ENCODE measurements around the gene KCNQ2. TPM values are rescaled to one million over a fixed set of nuclear protein-coding genes. Genes with fewer than 3 reads are reported as not detected.

KCNQ2 gene
- total RNA-seq, 2 donors from 2014 or later, result not detected

DNA sequence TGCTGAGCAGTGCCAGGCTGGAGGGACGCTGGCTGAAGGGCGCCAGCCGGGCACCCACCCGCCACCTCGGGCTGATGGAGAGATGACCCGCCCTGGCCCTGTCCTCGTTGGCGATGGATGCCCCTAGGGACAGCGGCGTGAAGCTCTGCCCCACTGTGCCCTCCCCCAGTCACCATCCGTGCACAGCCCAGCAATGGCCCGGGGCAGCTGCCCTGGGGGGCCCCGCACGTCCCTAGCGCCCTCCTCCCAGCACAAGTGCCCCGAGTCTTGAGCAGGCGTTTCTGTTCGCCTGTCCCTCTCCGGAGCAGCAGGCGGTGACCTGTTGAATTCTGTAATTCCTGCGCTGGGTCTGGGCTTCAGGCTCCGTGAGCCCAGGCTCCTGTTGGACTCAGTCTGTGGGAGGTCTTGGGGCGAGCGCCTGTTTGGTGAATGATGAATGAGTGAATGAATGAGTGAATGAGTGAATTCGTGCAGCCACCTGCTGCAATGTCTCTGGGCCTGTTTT is 74.5 kb downstream of the KCNQ2 start:
- DNase-seq (ENCODE audit: low spot score), result no peak

DNA sequence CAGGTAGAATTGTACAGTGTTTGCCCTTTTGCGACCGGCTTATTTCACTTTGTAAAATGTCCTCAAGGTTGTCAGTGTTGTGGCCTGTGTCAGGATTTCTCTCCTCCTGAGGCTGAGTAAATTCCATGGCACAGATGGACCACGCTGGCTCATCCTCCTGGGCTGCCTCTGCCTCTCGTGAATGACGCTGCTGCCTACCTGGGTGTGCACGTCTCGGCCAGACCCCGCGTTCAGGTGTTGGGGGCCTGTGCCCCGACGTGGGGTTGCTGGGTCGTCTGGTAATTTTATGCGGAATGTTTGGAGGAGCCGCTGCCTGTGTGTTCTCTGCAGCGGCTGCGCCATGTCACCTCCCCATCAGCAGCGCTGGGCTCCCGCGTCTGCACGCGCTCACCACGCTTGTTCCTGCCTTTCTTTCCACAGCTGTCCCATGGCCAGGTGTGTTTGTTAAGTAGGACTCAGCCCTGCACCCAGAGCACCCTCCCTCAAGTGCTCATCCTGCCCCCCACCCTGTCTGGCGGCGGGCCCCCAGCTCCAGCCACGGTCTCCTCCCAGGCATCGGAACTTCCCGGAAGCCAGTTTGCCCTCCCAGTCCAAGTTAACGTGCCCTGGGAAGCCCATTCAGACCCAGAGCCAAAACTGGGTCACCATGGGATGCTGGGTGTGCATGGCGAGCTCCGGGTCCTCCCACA is 75.2 kb downstream of the KCNQ2 start:
- Histone ChIP-seq H3K27ac (no peak overlapping the region), H3K4me3 (no peak overlapping the region), H3K9me3 (no peaks in the 10 kb centered on the region), H3K27me3 (no peaks in the 10 kb centered on the region), H3K36me3 (no peaks in the 10 kb centered on the region), H3K4me1 (no peaks in the 10 kb centered on the region)
- no peak for DNase-seq (ENCODE audit: low spot score)
- TF ChIP-seq, protein P1, sequence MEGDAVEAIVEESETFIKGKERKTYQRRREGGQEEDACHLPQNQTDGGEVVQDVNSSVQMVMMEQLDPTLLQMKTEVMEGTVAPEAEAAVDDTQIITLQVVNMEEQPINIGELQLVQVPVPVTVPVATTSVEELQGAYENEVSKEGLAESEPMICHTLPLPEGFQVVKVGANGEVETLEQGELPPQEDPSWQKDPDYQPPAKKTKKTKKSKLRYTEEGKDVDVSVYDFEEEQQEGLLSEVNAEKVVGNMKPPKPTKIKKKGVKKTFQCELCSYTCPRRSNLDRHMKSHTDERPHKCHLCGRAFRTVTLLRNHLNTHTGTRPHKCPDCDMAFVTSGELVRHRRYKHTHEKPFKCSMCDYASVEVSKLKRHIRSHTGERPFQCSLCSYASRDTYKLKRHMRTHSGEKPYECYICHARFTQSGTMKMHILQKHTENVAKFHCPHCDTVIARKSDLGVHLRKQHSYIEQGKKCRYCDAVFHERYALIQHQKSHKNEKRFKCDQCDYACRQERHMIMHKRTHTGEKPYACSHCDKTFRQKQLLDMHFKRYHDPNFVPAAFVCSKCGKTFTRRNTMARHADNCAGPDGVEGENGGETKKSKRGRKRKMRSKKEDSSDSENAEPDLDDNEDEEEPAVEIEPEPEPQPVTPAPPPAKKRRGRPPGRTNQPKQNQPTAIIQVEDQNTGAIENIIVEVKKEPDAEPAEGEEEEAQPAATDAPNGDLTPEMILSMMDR (IDR thresholded peaks at IDR 0.05), result no peak

More for the DNA sequence above, 74.5 kb downstream of the KCNQ2 start:
- no peaks in the 10 kb centered on the region for H3K4me1 ChIP-seq
- no peak overlapping the region for H3K27ac ChIP-seq
- H3K4me3 ChIP-seq, result no peak overlapping the region
- no peaks in the 10 kb centered on the region for H3K27me3 ChIP-seq
- H3K9me3 ChIP-seq, result no peaks in the 10 kb centered on the region
- no peaks in the 10 kb centered on the region for H3K36me3 ChIP-seq
- TF ChIP-seq, protein P1 (IDR thresholded peaks at IDR 0.05), result no peak

DNA sequence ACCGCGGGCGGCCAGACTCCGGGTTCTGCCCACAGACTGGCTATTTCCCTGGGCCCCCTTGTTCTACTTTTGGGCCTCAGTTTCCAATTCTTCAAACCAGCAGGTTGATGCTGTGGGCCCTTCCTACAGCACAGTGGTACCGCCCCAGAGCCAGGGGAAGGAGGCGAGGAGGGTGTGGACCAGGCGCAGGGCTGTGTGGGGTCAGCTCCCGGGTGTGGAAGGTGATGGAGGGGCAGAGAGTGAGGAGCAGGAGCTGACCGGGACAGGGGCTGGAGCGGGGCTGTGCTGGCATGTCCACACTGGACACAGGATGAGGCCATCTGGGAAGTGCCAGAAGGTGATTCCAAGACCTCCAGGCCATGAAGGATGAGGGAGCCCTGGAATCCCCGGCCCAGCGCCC is 76.2 kb downstream of the KCNQ2 start:
- Histone ChIP-seq H3K4me1 (no peaks in the 10 kb centered on the region), H3K4me3 (no peak overlapping the region), H3K36me3 (no peaks in the 10 kb centered on the region), H3K27ac (no peak overlapping the region), H3K9me3 (peaks cover 0 to 4% of the 10 kb centered on the region in 2 donors), H3K27me3 (no peaks in the 10 kb centered on the region)
- DNase-seq (ENCODE audit: low spot score), result no peak
- TF ChIP-seq, protein P1 (IDR thresholded peaks at IDR 0.05), result no peak

DNA sequence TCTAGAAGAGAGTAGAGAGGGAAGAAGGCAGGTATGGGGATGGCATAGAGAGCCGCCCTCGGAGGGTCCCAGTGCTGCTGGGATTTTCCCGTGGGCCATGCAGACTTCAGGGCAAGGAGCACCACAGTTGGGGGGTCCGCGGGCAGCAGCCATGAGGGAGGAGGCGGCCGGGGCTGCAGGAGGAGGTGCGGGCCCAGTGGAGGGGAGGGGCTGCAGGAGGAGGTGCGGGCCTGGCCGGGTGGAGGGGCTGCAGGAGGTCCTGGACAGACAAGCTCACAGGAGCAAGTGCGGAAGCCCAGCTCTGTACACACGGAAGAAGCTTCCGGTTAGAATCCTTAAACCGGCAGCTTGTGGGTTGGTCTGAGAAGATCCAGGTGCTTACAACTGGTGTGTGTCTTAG is 76.7 kb downstream of the KCNQ2 start:
- no peaks in the 10 kb centered on the region for H3K4me1 ChIP-seq
- no peaks in the 10 kb centered on the region for H3K27me3 ChIP-seq
- no peak overlapping the region for H3K27ac ChIP-seq
- DNase-seq (ENCODE audit: low spot score), result no peak
- no peak overlapping the region for H3K4me3 ChIP-seq
- no peaks in the 10 kb centered on the region for H3K36me3 ChIP-seq
- H3K9me3 ChIP-seq, result peaks cover 0 to 9% of the 10 kb centered on the region in 2 donors
- TF ChIP-seq, protein P1 (IDR thresholded peaks at IDR 0.05), result no peak

DNA sequence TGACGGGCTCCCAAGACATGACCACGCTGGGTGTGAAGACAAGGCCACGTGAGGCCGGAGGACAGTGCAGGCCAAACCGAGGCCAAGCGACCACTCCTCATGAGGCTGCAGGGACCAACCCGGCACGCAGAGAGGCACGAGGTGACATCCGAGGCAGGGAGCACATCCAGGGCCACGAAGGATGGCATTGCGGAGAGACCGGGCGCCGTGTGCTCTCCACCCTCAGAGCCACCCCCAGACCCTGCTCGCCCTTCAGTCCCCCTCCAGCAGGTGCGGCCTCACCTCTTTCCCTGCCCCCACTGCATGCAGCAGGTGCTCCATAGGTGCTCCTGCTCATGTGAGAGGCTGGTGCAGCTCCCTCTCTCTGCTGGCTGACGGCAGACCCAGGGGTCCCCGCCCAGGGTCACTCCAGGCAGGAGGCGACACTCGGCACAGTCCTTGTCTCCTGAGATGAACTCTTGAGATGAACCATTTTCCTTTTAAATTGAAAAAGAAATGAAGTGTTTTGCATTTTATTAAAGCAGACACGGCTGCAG is 77.5 kb downstream of the KCNQ2 start:
- Histone ChIP-seq H3K4me3 (no peak overlapping the region), H3K27me3 (no peaks in the 10 kb centered on the region), H3K36me3 (no peaks in the 10 kb centered on the region), H3K27ac (no peak overlapping the region), H3K9me3 (peaks cover 0 to 17% of the 10 kb centered on the region in 2 donors), H3K4me1 (no peaks in the 10 kb centered on the region)
- DNase-seq (ENCODE audit: low spot score), result no peak
- TF ChIP-seq, protein P1 (IDR thresholded peaks at IDR 0.05), result no peak

Measured in right atrium auricular region (tissue), 2 donors.